ENCODE data around the gene PAPOLB. TPM values are rescaled to one million over a fixed set of nuclear protein-coding genes. Genes with fewer than 3 reads are reported as not detected.

PAPOLB gene
- total and polyA plus RNA-seq, 9 donors: 0.04 to 0.22 (median 0.06) TPM; not detected in 3

DNA sequence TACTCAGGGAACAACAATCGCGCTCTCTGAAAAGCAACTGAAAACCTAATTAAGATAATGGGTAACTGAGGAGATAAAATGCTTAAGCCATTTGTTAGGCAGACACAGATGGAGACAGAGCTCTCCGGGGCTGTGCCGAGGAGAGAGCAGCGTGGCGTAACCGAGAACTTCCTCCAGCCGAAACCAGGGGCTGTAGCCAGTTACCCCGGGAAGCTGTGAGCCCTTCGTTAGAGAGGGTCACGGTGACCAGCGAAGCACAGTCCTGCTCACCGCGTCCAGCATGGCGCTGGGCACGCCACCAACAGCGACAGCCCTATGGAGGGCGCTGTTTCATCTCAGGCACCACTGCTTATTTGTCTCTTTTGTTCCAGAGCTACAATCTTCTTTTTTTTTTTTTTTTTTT, 16.1 kb downstream of the PAPOLB start:
- Histone ChIP-seq H3K4me3 (ENCODE audit: low read length) (no peak overlapping the region), H3K36me3 (ENCODE audit: control insufficient read depth, insufficient read depth, low read length) (no peaks in the 10 kb centered on the region), H3K4me1 (ENCODE audit: control insufficient read depth, insufficient read depth, low read length) (no peaks in the 10 kb centered on the region), H3K27me3 (ENCODE audit: control insufficient read depth, insufficient read depth, low read length) (no peaks in the 10 kb centered on the region), H3K27ac (ENCODE audit: low read length) (no peak overlapping the region), H3K9me3 (replicated peaks; ENCODE audit: control insufficient read depth, low read depth, low read length) (no peaks in the 10 kb centered on the region)
- DNase-seq: no peak
- 33% methylated on average over 13 of the region's 18 CpGs for WGBS (ENCODE audit: insufficient coverage)

DNA sequence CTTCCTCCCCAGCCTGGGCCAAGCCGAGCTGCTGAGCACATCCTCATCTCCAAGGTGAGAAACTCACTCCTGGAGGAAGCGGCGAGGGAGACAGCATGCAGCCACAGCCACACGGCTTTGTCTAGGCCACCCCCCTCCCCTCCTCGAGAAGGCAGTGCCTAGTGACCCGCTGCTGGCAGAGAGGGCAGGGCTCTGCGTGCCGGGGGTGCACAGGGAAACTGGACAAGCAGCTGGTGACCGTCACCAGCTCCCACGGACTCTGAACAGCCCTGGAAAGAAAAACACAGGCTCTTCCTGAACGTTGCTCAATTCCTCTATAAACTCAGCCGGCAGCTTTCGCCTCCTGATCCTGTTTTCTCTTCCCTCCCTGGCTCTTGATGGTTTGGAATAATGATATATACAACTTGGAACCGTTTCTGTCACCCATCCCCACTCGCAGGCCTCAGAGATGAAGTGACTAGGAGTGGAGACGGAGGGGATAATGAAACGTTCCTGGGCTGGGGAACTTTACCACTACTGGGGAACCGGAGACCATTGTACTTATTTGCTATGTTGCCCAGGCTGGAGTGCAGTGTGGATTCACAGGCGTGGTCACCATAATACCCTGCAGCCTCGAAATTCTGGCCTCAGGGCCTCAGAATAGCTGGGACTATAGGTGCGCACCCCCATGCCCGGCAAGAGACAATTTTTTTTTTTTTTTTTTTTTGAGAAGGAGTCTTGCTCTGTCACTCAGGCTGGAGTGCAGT, 19.3 kb downstream of the PAPOLB start:
- Histone ChIP-seq H3K27ac (ENCODE audit: low read length) (no peak overlapping the region), H3K4me1 (ENCODE audit: control insufficient read depth, insufficient read depth, low read length) (peaks cover 9% of the 10 kb centered on the region), H3K36me3 (ENCODE audit: control insufficient read depth, insufficient read depth, low read length) (no peaks in the 10 kb centered on the region), H3K9me3 (replicated peaks; ENCODE audit: control insufficient read depth, low read depth, low read length) (no peaks in the 10 kb centered on the region), H3K27me3 (ENCODE audit: control insufficient read depth, insufficient read depth, low read length) (no peaks in the 10 kb centered on the region), H3K4me3 (ENCODE audit: low read length) (no peak overlapping the region)
- no peak for DNase-seq
- 57% methylated on average over 14 of the region's 22 CpGs for WGBS (ENCODE audit: insufficient coverage)

DNA sequence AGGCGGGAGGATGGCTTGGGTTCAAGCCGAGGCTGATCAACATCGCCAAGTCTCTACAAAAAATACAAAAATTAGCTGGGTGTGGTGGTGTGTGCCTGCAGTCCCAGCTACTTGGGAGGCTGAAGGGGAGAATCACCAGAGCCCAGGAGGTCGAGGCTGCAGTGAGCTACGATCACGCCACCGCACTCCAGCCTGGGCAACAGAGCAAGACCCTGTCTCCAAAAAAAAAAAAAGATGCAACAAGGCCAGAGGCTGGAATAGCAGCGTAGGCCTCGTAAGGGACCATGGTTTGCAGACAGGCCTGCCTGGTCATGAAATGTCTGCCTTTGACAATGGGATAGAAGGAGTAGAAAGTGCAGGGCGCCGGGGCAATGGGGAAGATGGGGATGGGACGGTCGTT, 20.0 kb downstream of the PAPOLB start:
- Histone ChIP-seq H3K36me3 (ENCODE audit: control insufficient read depth, insufficient read depth, low read length) (no peaks in the 10 kb centered on the region), H3K4me3 (ENCODE audit: low read length) (no peak overlapping the region), H3K27me3 (ENCODE audit: control insufficient read depth, insufficient read depth, low read length) (no peaks in the 10 kb centered on the region), H3K27ac (ENCODE audit: low read length) (no peak overlapping the region), H3K9me3 (replicated peaks; ENCODE audit: control insufficient read depth, low read depth, low read length) (no peaks in the 10 kb centered on the region), H3K4me1 (ENCODE audit: control insufficient read depth, insufficient read depth, low read length) (peaks cover 13% of the 10 kb centered on the region)
- DNase-seq: no peak
- WGBS (ENCODE audit: insufficient coverage): 96% methylated on average over 5 of the region's 13 CpGs

DNA sequence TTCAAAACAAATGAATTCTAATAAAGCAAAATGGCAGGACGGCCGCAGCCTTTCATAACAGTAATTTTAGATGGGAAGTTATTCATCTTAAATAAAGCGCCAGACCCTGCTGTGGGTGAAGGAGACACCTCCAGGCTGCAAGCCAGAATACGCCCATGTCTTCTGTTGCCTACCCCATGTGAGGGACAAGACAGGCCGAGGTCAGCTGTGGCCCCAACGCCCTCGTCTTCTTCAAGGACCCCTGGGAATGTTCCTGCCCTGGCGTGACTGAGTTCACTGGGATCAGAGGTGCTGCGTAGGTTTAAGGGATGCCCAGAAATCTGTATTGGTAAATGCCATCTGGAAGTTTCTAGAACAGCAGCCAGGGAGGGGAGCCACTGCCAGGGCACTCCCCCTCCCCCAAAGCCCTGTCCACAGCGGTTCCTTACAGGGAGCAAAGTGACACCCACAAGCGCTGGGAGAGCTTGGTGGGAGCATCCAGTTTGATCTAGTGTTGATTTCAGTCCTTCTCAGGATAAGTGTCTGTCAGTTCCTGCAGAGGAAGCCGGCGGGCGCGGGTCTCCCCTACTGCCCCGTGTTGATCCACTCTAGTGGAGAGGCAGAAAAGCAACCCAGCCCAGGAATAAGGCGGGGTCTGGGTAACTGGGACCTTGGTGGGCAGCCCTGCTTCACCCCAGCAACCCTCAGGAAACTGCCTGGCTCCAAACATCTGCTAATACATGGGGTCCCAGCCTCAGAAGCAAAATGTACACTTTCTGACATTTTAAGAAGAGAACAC, 20.6 kb downstream of the PAPOLB start:
- no peak overlapping the region for H3K4me3 ChIP-seq (ENCODE audit: low read length)
- peaks cover 13% of the 10 kb centered on the region for H3K4me1 ChIP-seq (ENCODE audit: control insufficient read depth, insufficient read depth, low read length)
- H3K9me3 ChIP-seq (replicated peaks; ENCODE audit: control insufficient read depth, low read depth, low read length): no peaks in the 10 kb centered on the region
- no peaks in the 10 kb centered on the region for H3K27me3 ChIP-seq (ENCODE audit: control insufficient read depth, insufficient read depth, low read length)
- H3K36me3 ChIP-seq (ENCODE audit: control insufficient read depth, insufficient read depth, low read length): no peaks in the 10 kb centered on the region
- no peak overlapping the region for H3K27ac ChIP-seq (ENCODE audit: low read length)
- DNase-seq: no peak
- 81% methylated on average over 6 of the region's 17 CpGs for WGBS (ENCODE audit: insufficient coverage)

DNA sequence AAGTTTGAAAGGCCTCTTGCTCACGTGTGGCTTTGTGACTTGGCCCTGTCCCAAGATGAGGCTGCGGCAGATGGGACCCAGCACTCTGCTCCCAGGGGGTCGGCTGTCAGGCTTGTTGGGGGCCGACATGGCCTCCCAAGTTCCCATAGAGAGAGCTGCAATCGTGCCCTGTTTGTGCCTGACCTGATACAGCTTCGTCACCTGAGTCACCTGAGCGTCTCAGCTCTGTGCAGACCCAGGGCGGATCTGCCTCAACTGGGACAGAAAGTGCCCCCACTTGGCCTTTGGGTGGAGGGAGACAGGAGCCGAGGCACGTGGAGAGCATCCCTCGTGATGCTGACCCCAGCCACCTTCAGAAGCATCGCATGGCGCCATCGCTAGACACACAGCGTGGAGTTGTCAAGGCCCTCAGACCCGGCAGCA, 21.7 kb downstream of the PAPOLB start:
- no peak overlapping the region for H3K4me3 ChIP-seq (ENCODE audit: low read length)
- no peaks in the 10 kb centered on the region for H3K36me3 ChIP-seq (ENCODE audit: control insufficient read depth, insufficient read depth, low read length)
- DNase-seq: no peak
- H3K9me3 ChIP-seq (replicated peaks; ENCODE audit: control insufficient read depth, low read depth, low read length): no peaks in the 10 kb centered on the region
- peaks cover 13% of the 10 kb centered on the region for H3K4me1 ChIP-seq (ENCODE audit: control insufficient read depth, insufficient read depth, low read length)
- H3K27me3 ChIP-seq (ENCODE audit: control insufficient read depth, insufficient read depth, low read length): no peaks in the 10 kb centered on the region
- no peak overlapping the region for H3K27ac ChIP-seq (ENCODE audit: low read length)
- WGBS (ENCODE audit: insufficient coverage): 89% methylated on average over 15 of the region's 16 CpGs

DNA sequence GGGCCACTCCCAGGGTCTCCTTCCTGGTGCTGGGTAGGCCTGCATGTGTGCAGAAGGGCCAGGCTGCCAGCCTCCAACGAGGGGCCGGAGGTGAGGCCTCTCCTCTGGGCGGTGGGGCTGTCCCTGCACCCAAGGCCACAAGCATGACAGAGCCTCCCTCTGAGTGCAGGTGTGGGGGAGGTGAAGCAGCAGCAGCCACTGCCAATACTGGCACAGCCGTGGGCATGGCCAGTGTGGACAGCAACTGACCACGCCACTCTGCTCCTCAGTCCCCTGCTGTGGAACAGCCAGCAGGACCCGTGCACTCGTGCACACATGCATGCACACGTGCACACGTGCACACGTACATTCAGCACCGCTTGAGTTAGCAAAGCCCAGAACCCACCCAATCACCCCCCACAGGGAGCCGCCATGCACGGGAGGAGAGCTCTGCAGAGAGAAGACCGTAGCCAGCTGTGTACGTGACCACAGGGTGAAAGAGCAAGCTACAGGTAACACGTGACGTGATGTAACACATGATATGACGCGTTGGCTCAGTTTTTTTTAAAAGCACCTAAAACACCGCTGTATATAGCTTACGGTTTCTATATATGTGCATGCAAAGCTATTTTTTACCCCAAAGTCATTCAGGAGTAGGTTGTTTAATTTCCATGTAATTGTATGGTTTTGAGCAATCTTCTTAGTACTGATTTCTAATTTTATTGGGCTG, 23.1 kb downstream of the PAPOLB start:
- no peak overlapping the region for H3K4me3 ChIP-seq (ENCODE audit: low read length)
- DNase-seq: no peak
- WGBS (ENCODE audit: insufficient coverage): 81% methylated on average over 17 of the region's 21 CpGs
- H3K36me3 ChIP-seq (ENCODE audit: control insufficient read depth, insufficient read depth, low read length): no peaks in the 10 kb centered on the region
- H3K27ac ChIP-seq (ENCODE audit: low read length): no peak overlapping the region
- H3K9me3 ChIP-seq (replicated peaks; ENCODE audit: control insufficient read depth, low read depth, low read length): no peaks in the 10 kb centered on the region
- H3K27me3 ChIP-seq (ENCODE audit: control insufficient read depth, insufficient read depth, low read length): no peaks in the 10 kb centered on the region
- H3K4me1 ChIP-seq (ENCODE audit: control insufficient read depth, insufficient read depth, low read length): peaks cover 13% of the 10 kb centered on the region

DNA sequence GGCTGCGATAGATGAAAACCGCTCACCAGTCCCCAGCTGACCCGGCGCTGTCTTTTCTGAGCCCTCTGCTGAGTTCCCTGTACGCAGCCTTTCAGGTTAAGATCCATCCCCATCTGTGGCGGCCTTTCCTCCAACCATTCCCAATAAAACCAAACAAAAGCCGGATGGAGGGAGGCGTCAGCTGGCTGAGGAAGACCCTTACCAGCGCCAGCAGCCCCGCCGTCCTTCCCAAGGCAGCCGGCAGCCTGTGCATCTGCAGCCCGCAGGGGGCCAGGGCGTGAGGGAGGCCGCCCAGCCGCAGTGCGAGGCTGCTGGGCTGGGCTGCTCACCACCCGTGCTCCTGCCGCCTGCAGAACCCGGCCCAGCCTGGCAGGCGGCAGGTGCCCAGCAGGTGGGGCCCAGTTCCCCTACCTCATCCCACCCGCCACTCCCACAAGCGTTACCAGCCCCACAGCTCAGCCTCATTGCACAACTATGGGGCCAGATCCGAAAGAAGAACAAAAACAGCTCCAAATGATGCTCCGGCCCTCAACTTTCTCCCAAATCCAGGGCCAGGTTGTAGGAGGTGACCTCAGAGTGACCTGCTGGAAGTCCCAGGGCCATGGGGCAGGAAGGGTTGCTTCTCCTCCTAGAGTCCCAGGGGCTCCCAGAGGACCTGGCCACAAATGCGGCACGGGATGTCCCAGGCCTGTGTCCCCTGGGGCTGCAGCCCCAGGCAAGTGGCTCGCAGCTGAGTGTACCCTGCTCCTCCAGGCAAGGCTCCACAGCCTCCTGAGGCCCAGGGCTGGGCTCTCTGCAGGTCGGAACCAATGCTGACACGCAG, 23.8 kb downstream of the PAPOLB start:
- peak; percentile 51 for DNase-seq
- H3K27ac ChIP-seq (ENCODE audit: low read length): no peak overlapping the region
- no peak overlapping the region for H3K4me3 ChIP-seq (ENCODE audit: low read length)
- no peaks in the 10 kb centered on the region for H3K9me3 ChIP-seq (replicated peaks; ENCODE audit: control insufficient read depth, low read depth, low read length)
- H3K27me3 ChIP-seq (ENCODE audit: control insufficient read depth, insufficient read depth, low read length): no peaks in the 10 kb centered on the region
- 28% methylated on average over 27 of the region's 30 CpGs for WGBS (ENCODE audit: insufficient coverage)
- H3K36me3 ChIP-seq (ENCODE audit: control insufficient read depth, insufficient read depth, low read length): no peaks in the 10 kb centered on the region
- peaks cover 13% of the 10 kb centered on the region for H3K4me1 ChIP-seq (ENCODE audit: control insufficient read depth, insufficient read depth, low read length)

DNA sequence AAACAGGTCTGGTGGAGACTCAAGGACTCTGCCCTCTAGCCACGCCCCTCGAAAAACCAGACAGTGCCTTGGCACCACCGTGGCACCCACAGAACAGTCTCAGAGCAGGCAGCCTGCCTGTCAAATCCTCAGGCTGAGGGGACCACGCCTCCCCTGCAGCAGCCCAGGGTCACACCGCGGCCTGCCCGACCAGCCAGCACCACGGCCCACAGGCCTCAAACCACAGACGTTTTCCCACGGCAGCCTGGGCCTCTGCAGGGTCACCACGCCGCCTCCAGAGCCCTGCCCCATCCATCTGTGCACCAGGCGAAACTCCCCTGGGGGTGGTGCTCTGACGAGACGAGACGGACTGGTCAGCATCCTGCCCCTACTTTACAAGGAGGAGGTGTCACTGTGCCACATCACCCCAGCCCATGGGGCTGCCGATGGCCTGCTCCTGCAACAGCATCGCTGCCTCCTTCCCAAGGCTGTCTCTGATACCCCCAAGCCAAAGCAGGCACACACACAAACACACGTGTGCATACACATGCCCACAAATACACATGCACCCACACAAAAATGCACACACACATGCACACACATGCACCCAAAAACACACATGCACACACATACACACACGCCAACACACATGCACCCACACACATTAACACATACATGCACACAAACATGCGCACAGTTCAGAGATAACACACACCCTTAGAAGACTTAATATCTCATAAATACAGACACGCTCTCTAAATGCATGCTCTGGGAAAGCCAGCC, 24.6 kb downstream of the PAPOLB start:
- no peak for DNase-seq
- H3K4me1 ChIP-seq (ENCODE audit: control insufficient read depth, insufficient read depth, low read length): peaks cover 13% of the 10 kb centered on the region
- H3K27ac ChIP-seq (ENCODE audit: low read length): no peak overlapping the region
- WGBS (ENCODE audit: insufficient coverage): 58% methylated on average over 21 of the region's 22 CpGs
- H3K4me3 ChIP-seq (ENCODE audit: low read length): no peak overlapping the region
- H3K9me3 ChIP-seq (replicated peaks; ENCODE audit: control insufficient read depth, low read depth, low read length): no peaks in the 10 kb centered on the region
- no peaks in the 10 kb centered on the region for H3K27me3 ChIP-seq (ENCODE audit: control insufficient read depth, insufficient read depth, low read length)
- H3K36me3 ChIP-seq (ENCODE audit: control insufficient read depth, insufficient read depth, low read length): no peaks in the 10 kb centered on the region

DNA sequence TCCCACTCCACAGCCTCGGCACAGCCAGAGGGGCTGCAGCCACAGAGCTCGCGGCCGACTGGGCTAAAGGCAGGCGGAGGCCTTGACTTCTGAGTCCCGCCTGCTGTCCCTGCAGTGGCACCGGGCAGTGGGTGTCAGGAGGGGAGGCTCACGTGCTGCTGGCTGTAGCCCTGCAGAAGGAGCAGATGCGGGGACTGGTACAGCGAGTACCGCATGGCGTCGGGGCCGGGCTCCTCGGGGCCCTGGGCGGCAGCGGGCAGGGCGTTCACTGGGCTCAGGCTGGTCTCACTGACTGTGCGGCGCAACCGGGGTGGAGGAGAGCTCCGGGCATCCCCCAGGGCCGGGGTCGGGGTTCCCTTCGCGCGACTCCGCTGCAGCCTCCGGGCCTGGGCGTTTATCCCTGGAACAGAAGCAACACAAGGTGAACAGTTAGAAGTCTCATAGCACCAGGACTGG, 25.6 kb downstream of the PAPOLB start:
- H3K9me3 ChIP-seq (replicated peaks; ENCODE audit: control insufficient read depth, low read depth, low read length): no peaks in the 10 kb centered on the region
- 92% methylated on average over 30 of the region's 30 CpGs for WGBS (ENCODE audit: insufficient coverage)
- peaks cover 13% of the 10 kb centered on the region for H3K4me1 ChIP-seq (ENCODE audit: control insufficient read depth, insufficient read depth, low read length)
- no peaks in the 10 kb centered on the region for H3K36me3 ChIP-seq (ENCODE audit: control insufficient read depth, insufficient read depth, low read length)
- no peaks in the 10 kb centered on the region for H3K27me3 ChIP-seq (ENCODE audit: control insufficient read depth, insufficient read depth, low read length)
- H3K4me3 ChIP-seq (ENCODE audit: low read length): no peak overlapping the region
- no peak overlapping the region for H3K27ac ChIP-seq (ENCODE audit: low read length)
- DNase-seq: no peak
